Endothelial cell of umbilical vein (primary cell): ENCODE measurements around the gene DPF3.

ENCODE experiments used
- EZH2 ChIP-seq: IDR thresholded peaks from 2 replicates; pipeline ENCODE4 v1.6.1; 2012; ENCODE audit warnings: borderline replicate concordance, low read depth, mild to moderate bottlenecking, moderate library complexity, low read length, inconsistent platforms; ENCODE audit not compliant: severe bottlenecking
- GATA2 ChIP-seq: IDR thresholded peaks from 2 replicates; pipeline ENCODE4 v1.7.0; 2011; ENCODE audit warnings: low read depth, mild to moderate bottlenecking, moderate library complexity, mixed read lengths, low read length; ENCODE audit not compliant: insufficient read length, insufficient read depth
- JUN ChIP-seq: IDR thresholded peaks from 2 replicates; pipeline ENCODE4 v1.6.1; 2011; ENCODE audit warnings: borderline replicate concordance, low read depth; ENCODE audit not compliant: insufficient read length, insufficient read depth
- POLR2A ChIP-seq: IDR thresholded peaks from 2 replicates; pipeline ENCODE4 v1.6.1; 2012; ENCODE audit warnings: low read depth, mild to moderate bottlenecking, control low read depth, low read length
- POLR2AphosphoS5 ChIP-seq: IDR thresholded peaks from 2 replicates; pipeline ENCODE4 v1.6.1; 2012; ENCODE audit warnings: low read depth, mild to moderate bottlenecking, control low read depth, low read length, moderate library complexity; ENCODE audit not compliant: insufficient read depth
- TF ChIP-seq, protein P1 (sequence below), 2 donors: IDR thresholded peaks; 1 replicate in 1 of 2; 2 replicates in 1 of 2; pipeline ENCODE4 v1.5.1; 2011; ENCODE audit warnings: low read length in 2 of 2, mild to moderate bottlenecking in 2 of 2, moderate library complexity in 2 of 2, control low read depth in 1 of 2, inconsistent platforms in 1 of 2, low read depth in 1 of 2; ENCODE audit not compliant: insufficient read depth in 1 of 2; ENCODE audit errors: extremely low read depth in 1 of 2

DNA sequence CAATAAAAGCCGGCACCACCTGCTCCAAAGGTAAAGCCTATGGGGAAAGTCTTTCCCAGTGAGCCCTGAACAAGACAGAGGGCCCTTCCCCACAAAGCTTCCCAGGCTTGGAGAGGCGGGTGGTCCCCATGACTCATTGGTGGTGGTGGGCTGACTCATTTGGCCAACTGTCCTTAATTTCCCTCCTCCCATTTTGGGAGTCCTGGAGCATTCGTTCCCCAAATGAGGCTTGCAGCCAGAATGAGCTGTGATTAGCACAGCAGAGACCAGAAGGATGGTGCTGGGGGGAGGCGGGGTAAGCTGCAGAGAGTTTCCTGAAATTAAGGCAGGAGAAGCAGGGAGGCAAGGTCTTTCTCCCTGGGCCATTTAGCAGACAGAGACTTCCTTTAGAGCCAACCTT is 241.7 kb downstream of the DPF3 start:
- TF ChIP-seq, protein P1, sequence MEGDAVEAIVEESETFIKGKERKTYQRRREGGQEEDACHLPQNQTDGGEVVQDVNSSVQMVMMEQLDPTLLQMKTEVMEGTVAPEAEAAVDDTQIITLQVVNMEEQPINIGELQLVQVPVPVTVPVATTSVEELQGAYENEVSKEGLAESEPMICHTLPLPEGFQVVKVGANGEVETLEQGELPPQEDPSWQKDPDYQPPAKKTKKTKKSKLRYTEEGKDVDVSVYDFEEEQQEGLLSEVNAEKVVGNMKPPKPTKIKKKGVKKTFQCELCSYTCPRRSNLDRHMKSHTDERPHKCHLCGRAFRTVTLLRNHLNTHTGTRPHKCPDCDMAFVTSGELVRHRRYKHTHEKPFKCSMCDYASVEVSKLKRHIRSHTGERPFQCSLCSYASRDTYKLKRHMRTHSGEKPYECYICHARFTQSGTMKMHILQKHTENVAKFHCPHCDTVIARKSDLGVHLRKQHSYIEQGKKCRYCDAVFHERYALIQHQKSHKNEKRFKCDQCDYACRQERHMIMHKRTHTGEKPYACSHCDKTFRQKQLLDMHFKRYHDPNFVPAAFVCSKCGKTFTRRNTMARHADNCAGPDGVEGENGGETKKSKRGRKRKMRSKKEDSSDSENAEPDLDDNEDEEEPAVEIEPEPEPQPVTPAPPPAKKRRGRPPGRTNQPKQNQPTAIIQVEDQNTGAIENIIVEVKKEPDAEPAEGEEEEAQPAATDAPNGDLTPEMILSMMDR (IDR thresholded peaks at IDR 0.05; ENCODE audit: extremely low read depth in 1 of 2, insufficient read depth in 1 of 2, low read depth in 1 of 2, low read length in 2 of 2): no peak
- TF ChIP-seq POLR2AphosphoS5 (no peak), POLR2A (no peak), GATA2 (no peak), JUN (no peak), EZH2 (no peak)
